ENCODE measurements around the gene ARHGAP26. TPM values are rescaled to one million over a fixed set of nuclear protein-coding genes. Genes with fewer than 3 reads are reported as not detected.

The ARHGAP26 gene
- total and polyA plus RNA-seq, 2 of the 4 experiments (the other 2 are of a cell fraction): 0.54 to 0.56 TPM

DNA sequence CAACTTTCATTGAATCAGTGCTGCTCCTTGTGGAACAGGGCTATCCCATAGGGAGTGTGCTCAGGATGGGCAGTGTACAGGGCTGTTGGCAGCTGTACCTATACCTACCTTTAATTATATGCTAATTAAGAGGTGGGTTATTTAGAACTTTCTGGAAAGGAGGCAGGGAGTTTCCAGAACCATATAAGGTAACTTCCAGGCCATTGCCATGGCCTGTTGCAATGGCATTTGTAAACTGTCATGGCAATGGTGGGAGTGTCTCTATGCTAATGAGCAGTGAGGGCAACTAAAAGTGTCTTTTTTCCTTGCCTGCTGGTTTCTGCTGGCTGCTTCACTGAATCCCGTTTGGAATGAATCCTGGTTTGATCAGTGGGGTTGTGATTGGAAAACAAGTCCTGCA is 2.3 kb upstream of the ARHGAP26 start:
- BruUV-seq (replicated peaks): no TSS peak
- Histone ChIP-seq H3K18ac (ENCODE audit: low read depth, low read length) (no peak overlapping the region), H3K4me1 (ENCODE audit: control insufficient read depth, insufficient read depth, low read length) (peaks cover 3% of the 10 kb centered on the region; the same call in 1 of the 2 replicates), H3K27me3 (ENCODE audit: control insufficient read depth, insufficient read depth, low read length) (peaks cover 34% of the 10 kb centered on the region), H2BK20ac (ENCODE audit: low read depth, low read length) (no peak overlapping the region), H4K91ac (ENCODE audit: insufficient read depth, low read depth, low read length) (no peak overlapping the region), H3K4ac (ENCODE audit: low read depth, low read length) (no peak overlapping the region), H3K4me3 (ENCODE audit: insufficient read depth, low read depth, low read length) (no peak overlapping the region), H3K9me1 (ENCODE audit: insufficient read depth, low read length) (no peaks in the 10 kb centered on the region), H3K79me1 (ENCODE audit: low read depth in 1 of 2, low read length in 2 of 2) (no peaks in the 10 kb centered on the region), H3K9ac (ENCODE audit: low read depth, low read length) (no peak overlapping the region), H3K9me3 (ENCODE audit: control insufficient read depth, insufficient read depth, low read length) (peaks cover 3% of the 10 kb centered on the region), H2BK120ac (ENCODE audit: low read depth, low read length) (no peak overlapping the region), H4K8ac (ENCODE audit: low read depth in 2 of 2, low read length in 2 of 2) (no peak overlapping the region), H3K27ac (ENCODE audit: insufficient read depth, low read length) (no peak overlapping the region), H2AK9ac (replicated peaks; ENCODE audit: low read depth, low read length, poor library complexity) (no peak overlapping the region), H2AFZ (replicated peaks; ENCODE audit: low read length, poor library complexity) (no peak overlapping the region), H3K36me3 (ENCODE audit: control insufficient read depth, insufficient read depth, low read length) (no peaks in the 10 kb centered on the region), H2AK5ac (ENCODE audit: low read depth, low read length) (no peak overlapping the region), H4K5ac (ENCODE audit: low read depth, low read length) (no peak overlapping the region), H2BK15ac (ENCODE audit: low read depth, low read length) (no peak overlapping the region), H4K20me1 (ENCODE audit: insufficient read depth, low read length) (no peaks in the 10 kb centered on the region), H3K23ac (ENCODE audit: low read depth, low read length) (no peak overlapping the region), H2BK5ac (ENCODE audit: low read depth, low read length, poor library complexity, severe bottlenecking) (no peak overlapping the region), H3K14ac (replicated peaks; ENCODE audit: low read depth, low read length) (no peak overlapping the region), H3K56ac (ENCODE audit: extremely low read depth, insufficient read depth, low read length) (no peak overlapping the region), H3K4me2 (ENCODE audit: low read depth, low read length) (no peak overlapping the region)
- CTCF ChIA-PET: no interaction called here
- dilution Hi-C loops (cut with HindIII; ENCODE audit: low sequenced_read_pairs, unreplicated experiment) (no loop called here), in situ Hi-C loops (cut with MboI; ENCODE audit: low sequenced_read_pairs) (no loop called here), intact Hi-C loops (cut with micrococcal nuclease) (no loop called here)
- POLR2A ChIA-PET (ENCODE audit: unreplicated experiment): no interaction called here
- WGBS, 2 experiments (ENCODE audit: extremely low coverage in 2 of 2, insufficient read length in 1 of 2): no CpG with 5 or more reads among the region's 1 CpG
- DNase-seq (no peak), ATAC-seq (ENCODE audit: low read depth) (no peak)
- TF ChIP-seq FOS (IDR thresholded peaks at IDR 0.05; ENCODE audit: low read depth, low read length) (no peak), MXI1 (IDR thresholded peaks at IDR 0.05; ENCODE audit: borderline replicate concordance, low read depth, low read length) (no peak), RCOR1 (IDR thresholded peaks at IDR 0.05; ENCODE audit: insufficient replicate concordance, low read length) (no peak), CEBPB (IDR thresholded peaks at IDR 0.05; ENCODE audit: low read depth, low read length) (no peak), SMC3 (IDR thresholded peaks at IDR 0.05; ENCODE audit: low read depth, low read length) (no peak), BHLHE40 (IDR thresholded peaks at IDR 0.05; ENCODE audit: low read depth, low read length) (no peak), RFX5 (IDR thresholded peaks at IDR 0.05; ENCODE audit: low read depth, low read length) (no peak), MAFK (IDR thresholded peaks at IDR 0.05; ENCODE audit: low read depth, low read length) (no peak), RAD21 (IDR thresholded peaks at IDR 0.05; ENCODE audit: low read length) (no peak)
- TF ChIP-seq, protein P1, sequence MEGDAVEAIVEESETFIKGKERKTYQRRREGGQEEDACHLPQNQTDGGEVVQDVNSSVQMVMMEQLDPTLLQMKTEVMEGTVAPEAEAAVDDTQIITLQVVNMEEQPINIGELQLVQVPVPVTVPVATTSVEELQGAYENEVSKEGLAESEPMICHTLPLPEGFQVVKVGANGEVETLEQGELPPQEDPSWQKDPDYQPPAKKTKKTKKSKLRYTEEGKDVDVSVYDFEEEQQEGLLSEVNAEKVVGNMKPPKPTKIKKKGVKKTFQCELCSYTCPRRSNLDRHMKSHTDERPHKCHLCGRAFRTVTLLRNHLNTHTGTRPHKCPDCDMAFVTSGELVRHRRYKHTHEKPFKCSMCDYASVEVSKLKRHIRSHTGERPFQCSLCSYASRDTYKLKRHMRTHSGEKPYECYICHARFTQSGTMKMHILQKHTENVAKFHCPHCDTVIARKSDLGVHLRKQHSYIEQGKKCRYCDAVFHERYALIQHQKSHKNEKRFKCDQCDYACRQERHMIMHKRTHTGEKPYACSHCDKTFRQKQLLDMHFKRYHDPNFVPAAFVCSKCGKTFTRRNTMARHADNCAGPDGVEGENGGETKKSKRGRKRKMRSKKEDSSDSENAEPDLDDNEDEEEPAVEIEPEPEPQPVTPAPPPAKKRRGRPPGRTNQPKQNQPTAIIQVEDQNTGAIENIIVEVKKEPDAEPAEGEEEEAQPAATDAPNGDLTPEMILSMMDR (conservative IDR thresholded peaks at IDR 0.05; ENCODE audit: low read depth, low read length): no peak
- TF ChIP-seq, protein P2, sequence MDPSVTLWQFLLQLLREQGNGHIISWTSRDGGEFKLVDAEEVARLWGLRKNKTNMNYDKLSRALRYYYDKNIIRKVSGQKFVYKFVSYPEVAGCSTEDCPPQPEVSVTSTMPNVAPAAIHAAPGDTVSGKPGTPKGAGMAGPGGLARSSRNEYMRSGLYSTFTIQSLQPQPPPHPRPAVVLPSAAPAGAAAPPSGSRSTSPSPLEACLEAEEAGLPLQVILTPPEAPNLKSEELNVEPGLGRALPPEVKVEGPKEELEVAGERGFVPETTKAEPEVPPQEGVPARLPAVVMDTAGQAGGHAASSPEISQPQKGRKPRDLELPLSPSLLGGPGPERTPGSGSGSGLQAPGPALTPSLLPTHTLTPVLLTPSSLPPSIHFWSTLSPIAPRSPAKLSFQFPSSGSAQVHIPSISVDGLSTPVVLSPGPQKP (IDR thresholded peaks at IDR 0.05; ENCODE audit: borderline replicate concordance, low read depth, low read length): no peak
